GM23248 (cell line): ENCODE results near the gene FNDC8.

Experiments used
- EZH2 ChIP-seq: fragments of 200-600 bp; sonication (generic); IDR thresholded peaks from 2 replicates; pipeline ENCODE4 v1.6.1; 2018; ENCODE audit warnings: antibody characterized with exemption, mild to moderate bottlenecking; ENCODE audit not compliant: insufficient read depth, poor library complexity, severe bottlenecking
- EZH2phosphoT487 ChIP-seq: fragments of 200-600 bp; sonication (generic); IDR thresholded peaks from 2 replicates; pipeline ENCODE4 v1.6.1; 2018; ENCODE audit warnings: antibody characterized with exemption, moderate library complexity, mild to moderate bottlenecking, low read depth; ENCODE audit not compliant: insufficient read depth

DNA sequence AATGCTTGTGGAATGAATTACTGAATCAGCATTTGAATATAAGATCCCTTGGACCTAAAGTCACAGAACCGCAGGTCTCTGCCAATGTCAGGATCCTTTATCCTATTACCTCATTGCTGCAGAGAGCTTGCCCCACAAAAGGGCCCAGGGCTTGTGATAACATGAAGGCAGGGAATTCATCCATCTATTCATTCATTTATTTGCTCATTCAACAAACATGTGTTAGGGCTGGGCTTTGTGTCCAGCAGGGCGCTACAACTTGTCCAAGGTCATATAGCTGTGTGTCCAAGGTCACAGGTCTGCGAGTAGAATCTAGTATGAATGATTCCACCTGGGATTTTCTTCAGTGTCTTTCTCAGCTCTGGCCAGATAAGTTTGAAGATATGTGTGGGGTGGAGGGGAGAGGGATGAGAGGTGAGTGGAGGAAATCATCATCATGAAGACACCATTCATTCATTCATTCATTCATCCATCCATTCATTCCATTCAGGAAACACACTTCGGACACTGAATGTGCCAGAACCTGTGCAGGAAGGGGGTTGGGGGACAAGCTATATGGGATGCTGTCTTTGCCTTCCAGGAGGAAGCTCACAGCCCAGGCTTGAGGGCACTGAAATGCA lies 24.9 kb downstream of the FNDC8 start:
- TF ChIP-seq EZH2: no peak
- TF ChIP-seq EZH2phosphoT487: no peak
